Liver (tissue), 2 donors: ENCODE results near the gene NCKIPSD.

Experiments used
- CTCF ChIP-seq: fragments of 150-350 bp; IDR thresholded peaks from 2 replicates; pipeline ENCODE4 v1.5.1; 2017; ENCODE audit warnings: improper control_type of control experiment, low read depth, low read length; ENCODE audit not compliant: missing input control
- YY1 ChIP-seq: IDR thresholded peaks from 2 replicates; pipeline ENCODE4 v1.6.1; 2016; ENCODE audit warnings: antibody characterized with exemption, mild to moderate bottlenecking
- donor health status: healthy.

GRCh38 chr3:48641396-48641795 is 44.3 kb downstream of the NCKIPSD start:
- TF ChIP-seq CTCF (no peak), YY1 (no peak)
